ENCODE data around the gene KLHL24. TPM values are rescaled to one million over a fixed set of nuclear protein-coding genes. Genes with fewer than 3 reads are reported as not detected.

Gene KLHL24
- total and polyA plus RNA-seq, 2 experiments from 2014 or later: 8.2 to 51.0 TPM

- no peak for DNase-seq (ENCODE audit: low spot score)
- Histone ChIP-seq H2AFZ (no peak overlapping the region), H3K4me1 (ENCODE audit: insufficient read depth) (no peaks in the 10 kb centered on the region), H3K4me3 (no peak overlapping the region), H3F3A (replicated peaks; ENCODE audit: low read depth) (no peaks in the 10 kb centered on the region), H3K36me3 (ENCODE audit: insufficient read depth) (no peaks in the 10 kb centered on the region), H4K20me1 (replicated peaks; ENCODE audit: insufficient read depth) (no peaks in the 10 kb centered on the region), H3K27me3 (ENCODE audit: insufficient read depth) (no peaks in the 10 kb centered on the region), H3K27ac (ENCODE audit: low read depth) (no peak overlapping the region), H3K79me2 (replicated peaks; ENCODE audit: insufficient read depth) (no peaks in the 10 kb centered on the region), H3K4me2 (no peak overlapping the region), H3K9me2 (ENCODE audit: insufficient read depth) (no peaks in the 10 kb centered on the region)
- TF ChIP-seq NANOG (IDR thresholded peaks at IDR 0.05; ENCODE audit: borderline replicate concordance): no peak
- TF ChIP-seq ETS1 (IDR thresholded peaks at IDR 0.05): no peak
- TF ChIP-seq, protein P1, sequence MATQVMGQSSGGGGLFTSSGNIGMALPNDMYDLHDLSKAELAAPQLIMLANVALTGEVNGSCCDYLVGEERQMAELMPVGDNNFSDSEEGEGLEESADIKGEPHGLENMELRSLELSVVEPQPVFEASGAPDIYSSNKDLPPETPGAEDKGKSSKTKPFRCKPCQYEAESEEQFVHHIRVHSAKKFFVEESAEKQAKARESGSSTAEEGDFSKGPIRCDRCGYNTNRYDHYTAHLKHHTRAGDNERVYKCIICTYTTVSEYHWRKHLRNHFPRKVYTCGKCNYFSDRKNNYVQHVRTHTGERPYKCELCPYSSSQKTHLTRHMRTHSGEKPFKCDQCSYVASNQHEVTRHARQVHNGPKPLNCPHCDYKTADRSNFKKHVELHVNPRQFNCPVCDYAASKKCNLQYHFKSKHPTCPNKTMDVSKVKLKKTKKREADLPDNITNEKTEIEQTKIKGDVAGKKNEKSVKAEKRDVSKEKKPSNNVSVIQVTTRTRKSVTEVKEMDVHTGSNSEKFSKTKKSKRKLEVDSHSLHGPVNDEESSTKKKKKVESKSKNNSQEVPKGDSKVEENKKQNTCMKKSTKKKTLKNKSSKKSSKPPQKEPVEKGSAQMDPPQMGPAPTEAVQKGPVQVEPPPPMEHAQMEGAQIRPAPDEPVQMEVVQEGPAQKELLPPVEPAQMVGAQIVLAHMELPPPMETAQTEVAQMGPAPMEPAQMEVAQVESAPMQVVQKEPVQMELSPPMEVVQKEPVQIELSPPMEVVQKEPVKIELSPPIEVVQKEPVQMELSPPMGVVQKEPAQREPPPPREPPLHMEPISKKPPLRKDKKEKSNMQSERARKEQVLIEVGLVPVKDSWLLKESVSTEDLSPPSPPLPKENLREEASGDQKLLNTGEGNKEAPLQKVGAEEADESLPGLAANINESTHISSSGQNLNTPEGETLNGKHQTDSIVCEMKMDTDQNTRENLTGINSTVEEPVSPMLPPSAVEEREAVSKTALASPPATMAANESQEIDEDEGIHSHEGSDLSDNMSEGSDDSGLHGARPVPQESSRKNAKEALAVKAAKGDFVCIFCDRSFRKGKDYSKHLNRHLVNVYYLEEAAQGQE (IDR thresholded peaks at IDR 0.05; ENCODE audit: unreplicated experiment): no peak
- TF ChIP-seq EZH2 (IDR thresholded peaks at IDR 0.05; ENCODE audit: low read depth, unreplicated experiment): no peak
- TF ChIP-seq CREB1 (CRISPR knock-in tag; IDR thresholded peaks at IDR 0.05; ENCODE audit: low read depth): no peak
- TF ChIP-seq CTCF (conservative IDR thresholded peaks at IDR 0.05; ENCODE audit: low read depth in 2 of 2): no peak
- no peak for TF ChIP-seq ZNF462 (CRISPR knock-in tag; IDR thresholded peaks at IDR 0.05)
- TF ChIP-seq ZNF331 (CRISPR knock-in tag; IDR thresholded peaks at IDR 0.05; ENCODE audit: low read depth): no peak
- TF ChIP-seq JUNB (IDR thresholded peaks at IDR 0.05; ENCODE audit: unreplicated experiment): no peak
- no peaks in the 10 kb centered on the region for H3K27me3 Mint-ChIP-seq (ENCODE audit: insufficient read depth, low read depth, poor library complexity)
- peaks cover 3% of the 10 kb centered on the region; the same call in 1 of the 3 replicates for H3K4me1 Mint-ChIP-seq
- H3K4me3 Mint-ChIP-seq: no peak overlapping the region
- no peaks in the 10 kb centered on the region for H3K9me3 Mint-ChIP-seq
- peak; percentile 35; the same call in 1 of the 3 replicates for ATAC-seq
- H3K36me3 Mint-ChIP-seq (ENCODE audit: low read depth): no peaks in the 10 kb centered on the region
- no peak overlapping the region for H3K27ac Mint-ChIP-seq
These were observed 44.6 kb downstream of the KLHL24 start for GRCh38 chr3:183680061-183680460.
